Fibroblast of lung (primary cell): ENCODE measurements around the gene CDH19.

Source experiments
- CTCF ChIP-seq, 2 donors: IDR thresholded peaks in 1 of 2; conservative IDR thresholded peaks in 1 of 2; 1 replicate in 1 of 2; 2 replicates in 1 of 2; pipeline ENCODE4 v1.5.1; 2011 to 2012; ENCODE audit warnings: low read length in 2 of 2, control low read depth in 1 of 2, inconsistent platforms in 1 of 2, low read depth in 1 of 2, mild to moderate bottlenecking in 1 of 2
- EZH2 ChIP-seq: IDR thresholded peaks from 2 replicates; pipeline ENCODE4 v1.5.1; 2012; ENCODE audit warnings: low read length, control low read depth, mild to moderate bottlenecking; ENCODE audit errors: missing control alignments

- TF ChIP-seq CTCF (conservative IDR thresholded peaks at IDR 0.05 in 1 of 2, IDR thresholded peaks at IDR 0.05 in 1 of 2; ENCODE audit: low read depth in 1 of 2, low read length in 2 of 2) (no peak), EZH2 (no peak)
Measured at GRCh38 chr18:66555585-66555984, 48.3 kb downstream of the CDH19 start.
